Skeletal muscle tissue (tissue), 4 donors: ENCODE data around the gene OR10G3. TPM values are rescaled to one million over a fixed set of nuclear protein-coding genes. Genes with fewer than 3 reads are reported as not detected.
"Not testable (repeated sequence)": the region's sequence is repeated elsewhere in the genome, so short reads cannot be mapped to it uniquely, and the experiment has no call there.

Experiments used
- H3K27ac ChIP-seq: one replicate; pipeline ENCODE4 v1.7.0; 2013; ENCODE audit warnings: mild to moderate bottlenecking, low read depth, low read length, inconsistent platforms
- H3K27me3 ChIP-seq, 3 donors: one replicate each; pipeline ENCODE4 v1.7.0; 2013; ENCODE audit warnings: low read length in 3 of 3; ENCODE audit not compliant: control insufficient read depth in 3 of 3, insufficient read depth in 3 of 3
- H3K36me3 ChIP-seq, 3 donors: one replicate each; pipeline ENCODE4 v1.7.0; 2013; ENCODE audit warnings: low read length in 3 of 3; ENCODE audit not compliant: control insufficient read depth in 3 of 3, insufficient read depth in 3 of 3
- H3K4me1 ChIP-seq, 3 donors: one replicate each; pipeline ENCODE4 v1.7.0; 2013; ENCODE audit warnings: low read length in 3 of 3, mild to moderate bottlenecking in 3 of 3; ENCODE audit not compliant: control insufficient read depth in 3 of 3, insufficient read depth in 3 of 3
- H3K4me3 ChIP-seq, 3 donors: one replicate each; pipeline ENCODE4 v1.7.0; 2013; ENCODE audit warnings: low read length in 3 of 3
- H3K9ac ChIP-seq, 3 donors: one replicate each; pipeline ENCODE4 v1.7.0; 2013; ENCODE audit warnings: low read length in 3 of 3, mild to moderate bottlenecking in 3 of 3, moderate library complexity in 2 of 3, low read depth in 1 of 3
- H3K9me3 ChIP-seq, 3 donors: one replicate each; pipeline ENCODE4 v1.7.0; 2013; ENCODE audit warnings: low read length in 3 of 3; ENCODE audit not compliant: control insufficient read depth in 3 of 3
- total RNA-seq: library from RNA; depleted of rRNA; stranded (reverse); fragments of >200 nt; gene quantifications from one replicate; pipeline ENCODE4 v1.2.3, GENCODE V29; 2014
- donor health status: Osteomylitis.

Gene OR10G3
- total RNA-seq, 1 donor from 2014 or later = not detected

DNA sequence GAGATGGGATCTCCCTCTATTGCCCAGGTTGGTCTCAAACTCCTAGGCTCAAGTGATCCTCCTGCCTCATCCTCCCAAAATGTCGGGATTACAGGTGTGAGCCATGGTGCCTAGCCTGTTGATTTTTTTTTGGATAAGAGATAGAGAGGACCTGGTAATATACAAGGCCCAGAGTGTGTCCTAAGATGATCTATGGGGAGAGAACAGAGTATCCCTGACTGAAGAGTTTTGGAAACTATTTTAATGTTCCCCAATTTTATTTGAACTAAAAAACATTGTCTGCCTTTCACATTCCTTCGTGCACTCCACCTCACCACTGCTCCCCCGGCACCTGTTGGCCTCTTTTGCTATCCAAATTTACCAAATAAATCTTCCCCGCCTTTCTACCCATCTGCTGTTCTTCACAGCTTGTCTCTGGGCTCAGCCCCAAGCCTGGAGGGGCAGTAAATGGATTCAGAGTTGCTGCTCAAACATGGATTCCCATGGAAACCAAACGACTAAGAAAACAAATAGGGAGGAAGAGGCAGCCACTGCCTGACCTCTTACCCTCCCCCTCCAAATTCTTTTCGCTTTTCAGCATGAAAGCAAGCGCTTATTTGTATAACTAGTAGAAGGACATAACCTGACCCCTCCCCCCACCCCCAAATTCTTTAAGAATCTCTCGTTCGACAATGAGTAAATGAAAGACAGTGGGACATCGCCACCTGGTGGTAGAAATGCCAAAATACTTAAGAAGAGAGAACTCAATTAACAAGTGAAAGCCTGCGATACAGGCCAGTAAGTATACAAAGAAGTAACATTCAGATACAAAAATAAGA, 22.6 kb downstream of the OR10G3 start:
- Histone ChIP-seq H3K27ac (peak overlapping the region; percentile 30), H3K27me3 (no peaks in the 10 kb centered on the region), H3K36me3 (no peaks in the 10 kb centered on the region), H3K4me3 (peak overlapping the region; percentile 52 to 70 (median 56)), H3K9me3 (no peaks in the 10 kb centered on the region), H3K4me1 (peaks cover 3 to 4% (median 4%) of the 10 kb centered on the region in 3 donors), H3K9ac (peak overlapping the region; percentile 47 to 65 (median 52))

DNA sequence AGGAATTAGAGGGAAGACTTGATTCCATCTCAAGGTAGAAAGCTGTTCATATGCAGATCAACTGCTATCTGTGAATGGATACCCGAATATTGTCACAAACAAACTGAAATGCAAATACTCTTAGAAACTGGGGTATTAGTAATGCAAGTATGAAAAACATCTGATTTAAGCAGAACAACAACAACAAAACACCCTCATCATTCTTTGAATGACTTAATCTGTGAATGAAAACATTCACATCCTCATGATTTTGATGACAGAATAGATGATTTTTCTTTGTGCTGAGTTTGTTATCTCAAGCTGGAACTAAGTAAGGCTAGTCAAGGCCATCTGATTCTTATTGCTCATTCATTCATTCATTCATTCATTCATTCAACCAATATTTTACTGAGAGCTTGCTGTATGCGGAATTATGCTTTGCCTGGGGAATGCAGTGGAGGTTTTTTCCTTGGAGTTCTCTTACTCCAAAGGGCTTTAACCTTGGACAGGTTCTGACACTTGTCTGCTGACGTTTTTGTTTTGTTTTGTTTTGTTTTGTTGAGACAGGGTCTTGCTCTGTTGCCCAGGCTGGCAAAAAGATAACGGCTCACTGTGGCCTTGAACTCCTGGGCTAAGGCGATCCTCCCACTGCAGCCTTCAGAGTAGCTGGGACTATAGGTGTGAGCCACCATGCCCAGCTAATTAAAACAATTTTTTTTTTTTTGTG, 23.3 kb downstream of the OR10G3 start:
- Histone ChIP-seq H3K27me3 (no peaks in the 10 kb centered on the region), H3K27ac (no peak overlapping the region), H3K9ac (no peak overlapping the region), H3K36me3 (no peaks in the 10 kb centered on the region), H3K4me3 (no peak overlapping the region), H3K9me3 (no peaks in the 10 kb centered on the region), H3K4me1 (peaks cover 3 to 4% (median 4%) of the 10 kb centered on the region in 3 donors)

DNA sequence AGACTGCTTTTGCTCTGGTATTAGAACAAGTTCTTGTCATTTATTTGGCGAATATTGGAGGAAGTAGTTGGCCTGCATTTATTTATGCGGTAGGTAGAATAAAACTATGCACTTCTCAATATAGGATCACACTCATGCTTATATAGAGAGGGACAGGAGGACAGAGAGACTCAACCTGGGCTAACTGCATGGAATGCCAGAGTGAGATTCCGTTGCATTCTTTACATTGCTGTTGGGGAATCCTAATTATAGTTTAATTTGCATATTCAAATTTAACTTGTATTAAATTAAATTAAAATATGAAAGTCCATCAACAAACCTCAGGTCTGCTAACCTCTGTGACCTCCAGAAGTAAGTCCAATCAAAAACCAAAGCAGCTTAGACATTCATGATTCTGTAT, 26.6 kb downstream of the OR10G3 start:
- no peak overlapping the region for H3K27ac ChIP-seq
- no peaks in the 10 kb centered on the region for H3K9me3 ChIP-seq
- no peaks in the 10 kb centered on the region for H3K27me3 ChIP-seq
- H3K4me1 ChIP-seq = peaks cover 3 to 4% (median 4%) of the 10 kb centered on the region in 3 donors
- no peak overlapping the region for H3K9ac ChIP-seq
- H3K36me3 ChIP-seq = no peaks in the 10 kb centered on the region
- H3K4me3 ChIP-seq = no peak overlapping the region

DNA sequence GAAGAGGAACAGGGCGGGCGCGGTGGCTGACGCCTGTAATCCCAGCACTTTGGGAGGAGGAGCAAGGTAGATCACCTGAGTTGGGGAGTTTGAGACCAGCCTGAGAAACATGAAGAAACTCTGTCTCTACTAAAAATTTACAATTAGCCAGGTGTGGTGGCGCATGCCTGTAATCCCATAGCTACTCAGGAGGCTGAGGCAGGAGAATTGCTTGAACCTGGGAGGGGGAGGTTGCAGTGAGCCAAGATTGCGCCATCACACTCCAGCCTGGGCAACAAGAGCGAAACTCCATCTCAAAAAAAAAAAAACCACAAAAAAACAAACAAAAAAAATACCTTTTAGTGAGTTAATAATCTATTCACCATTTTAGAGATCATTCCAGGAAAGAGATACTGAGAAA, 35.3 kb downstream of the OR10G3 start:
- H3K36me3 ChIP-seq, H3K4me3 ChIP-seq, H3K27me3 ChIP-seq, H3K9me3 ChIP-seq, H3K4me1 ChIP-seq, H3K27ac ChIP-seq, H3K9ac ChIP-seq: not testable (repeated sequence)

DNA sequence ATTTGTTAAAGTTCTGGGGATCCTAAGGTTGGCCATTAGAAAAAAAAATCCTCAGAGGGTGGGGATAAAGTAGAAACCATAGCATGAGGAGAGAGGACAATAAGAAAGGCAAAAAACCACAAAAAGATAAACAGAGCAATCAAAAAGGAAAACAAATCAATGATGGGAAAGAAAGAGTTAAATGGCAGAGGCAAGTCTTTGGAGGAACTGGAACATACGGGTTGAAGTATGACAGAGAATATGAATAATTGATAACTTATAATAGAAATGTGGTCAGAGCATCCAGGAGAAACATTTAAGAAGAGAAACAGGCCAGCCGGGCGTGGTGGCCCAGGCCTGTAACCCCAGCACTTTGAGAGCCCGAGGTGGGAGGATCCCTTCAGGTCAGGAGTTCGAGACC, 35.9 kb downstream of the OR10G3 start:
- no peaks in the 10 kb centered on the region for H3K36me3 ChIP-seq
- H3K9ac ChIP-seq = no peak overlapping the region
- H3K4me1 ChIP-seq = no peaks in the 10 kb centered on the region
- no peaks in the 10 kb centered on the region for H3K9me3 ChIP-seq
- peaks cover 0 to 9% (median under 1%) of the 10 kb centered on the region in 3 donors for H3K27me3 ChIP-seq
- no peak overlapping the region for H3K4me3 ChIP-seq
- H3K27ac ChIP-seq = no peak overlapping the region

DNA sequence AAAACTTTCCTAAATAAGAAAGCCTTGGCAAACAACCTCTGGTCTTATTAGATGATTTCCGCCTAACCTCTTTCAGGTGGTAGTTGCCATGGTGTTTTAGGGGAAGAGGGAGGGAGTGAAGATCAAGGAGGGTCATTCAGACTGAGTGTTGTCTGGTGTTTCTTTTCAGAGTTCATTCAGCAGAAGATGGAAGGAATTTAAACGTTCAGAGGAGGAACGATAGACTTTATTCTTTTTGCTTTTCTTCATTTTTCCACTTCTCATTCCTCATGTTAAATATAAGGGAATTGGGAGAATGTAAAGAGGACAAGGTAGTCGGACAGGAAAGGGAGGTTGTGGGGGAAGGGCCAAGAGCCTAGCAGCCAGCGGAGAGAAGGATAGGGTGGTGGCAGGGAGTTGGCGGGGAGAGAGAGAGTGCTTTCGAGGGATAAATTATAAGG, 36.3 kb downstream of the OR10G3 start:
- Histone ChIP-seq H3K36me3 (no peaks in the 10 kb centered on the region), H3K9me3 (no peaks in the 10 kb centered on the region), H3K4me1 (no peaks in the 10 kb centered on the region)

DNA sequence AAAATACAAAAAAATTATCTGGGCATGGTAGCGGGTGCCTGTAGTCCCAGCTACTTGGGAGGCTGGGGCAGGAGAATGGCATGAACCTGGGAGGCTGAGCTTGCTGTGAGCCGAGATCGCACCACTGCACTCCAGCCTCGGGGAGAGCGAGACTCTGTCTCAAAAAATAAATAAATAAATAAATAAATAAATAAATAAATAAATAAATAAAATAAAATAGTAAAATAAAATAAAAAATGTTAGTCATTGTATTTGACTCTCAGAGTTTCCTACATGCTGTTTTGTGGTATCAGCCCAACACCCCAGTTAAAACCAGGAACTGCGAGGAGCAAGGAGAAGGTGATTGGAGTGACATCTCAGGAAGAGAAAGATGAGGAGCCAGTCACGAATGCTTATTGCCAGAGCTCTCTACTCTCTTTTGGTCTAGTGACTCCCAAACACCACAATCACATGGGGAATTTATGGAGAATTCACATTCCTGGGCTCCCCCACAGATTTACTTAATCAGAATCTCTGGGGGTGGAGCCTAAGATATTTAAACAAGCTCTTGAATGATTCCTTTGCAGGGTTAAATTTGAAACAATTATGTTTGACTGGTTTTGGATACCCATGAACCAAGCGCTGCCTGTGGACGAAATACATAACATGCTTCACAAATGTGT, 38.3 kb downstream of the OR10G3 start:
- H3K27me3 ChIP-seq = peaks cover 13 to 18% (median 13%) of the 10 kb centered on the region in 3 donors
- H3K4me1 ChIP-seq = peaks cover under 1 to 3% (median 1%) of the 10 kb centered on the region in 3 donors
- H3K36me3 ChIP-seq = no peaks in the 10 kb centered on the region
- H3K27ac ChIP-seq = no peak overlapping the region
- H3K4me3 ChIP-seq = no peak overlapping the region
- no peak overlapping the region for H3K9ac ChIP-seq
- no peaks in the 10 kb centered on the region for H3K9me3 ChIP-seq

More for the DNA sequence above, 36.3 kb downstream of the OR10G3 start:
- Histone ChIP-seq H3K27ac (no peak overlapping the region), H3K9ac (no peak overlapping the region), H3K27me3 (peaks cover 1 to 13% (median 4%) of the 10 kb centered on the region in 3 donors), H3K4me3 (no peak overlapping the region)

DNA sequence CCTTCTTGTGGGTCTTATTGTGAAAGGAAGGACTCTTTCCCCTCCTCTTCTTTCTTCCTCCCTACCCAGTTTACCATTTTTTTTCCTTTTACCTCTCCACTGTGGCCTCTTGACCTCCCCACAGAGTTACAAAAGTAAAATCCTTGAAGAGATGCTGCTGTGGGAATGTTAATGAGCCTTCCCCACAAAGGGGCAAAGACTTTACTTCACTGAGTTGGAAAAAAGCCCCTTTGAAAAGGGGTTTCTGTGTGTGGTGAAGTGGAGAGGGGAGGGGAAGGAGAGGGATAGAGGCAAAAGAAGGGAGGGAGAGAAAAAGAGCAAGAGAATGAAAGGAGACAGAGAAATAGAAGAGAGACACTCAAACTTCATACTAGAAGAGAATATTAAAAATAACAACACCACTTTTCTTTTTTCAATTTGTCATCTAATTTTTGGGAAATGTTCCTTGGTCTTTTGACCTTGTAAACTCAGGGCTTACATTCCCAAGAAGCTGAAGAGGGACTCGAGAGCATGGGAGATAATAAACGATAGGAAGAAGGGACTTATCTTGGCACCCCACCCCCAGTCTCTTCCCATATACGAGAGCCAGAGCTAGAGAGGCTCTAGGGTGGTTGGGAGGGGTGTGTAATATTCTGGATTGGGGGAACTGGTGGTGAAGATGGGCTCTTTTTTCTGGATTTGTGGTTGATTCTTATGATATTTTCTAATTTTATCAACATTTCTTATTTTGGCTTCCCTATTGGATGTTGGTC, 40.5 kb downstream of the OR10G3 start:
- Histone ChIP-seq H3K4me3 (no peak overlapping the region), H3K4me1 (peaks cover 4 to 9% (median 6%) of the 10 kb centered on the region in 3 donors), H3K9me3 (no peaks in the 10 kb centered on the region), H3K36me3 (no peaks in the 10 kb centered on the region), H3K9ac (no peak overlapping the region), H3K27ac (no peak overlapping the region), H3K27me3 (peaks cover 23 to 36% (median 30%) of the 10 kb centered on the region in 3 donors)

DNA sequence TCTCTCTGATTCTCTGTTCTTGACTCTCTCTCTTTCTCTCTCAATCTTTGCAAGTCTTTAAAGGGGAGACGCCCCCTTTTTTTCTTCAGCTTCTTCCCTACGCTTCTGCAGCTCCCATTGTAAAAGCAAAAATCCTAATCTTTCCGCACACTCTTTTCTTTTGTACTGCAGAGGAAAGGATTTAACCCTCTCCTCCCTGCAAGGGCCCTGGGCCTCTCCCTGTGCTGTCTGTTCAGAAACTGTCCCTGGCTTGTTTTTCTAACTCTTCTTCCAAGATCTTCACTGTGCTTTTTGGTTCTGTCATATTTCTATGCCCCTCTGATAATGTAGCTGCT, 42.8 kb downstream of the OR10G3 start:
- Histone ChIP-seq H3K9ac (no peak overlapping the region), H3K4me1 (peaks cover 4 to 9% (median 6%) of the 10 kb centered on the region in 3 donors), H3K36me3 (no peaks in the 10 kb centered on the region), H3K27me3 (peaks cover 23 to 39% (median 32%) of the 10 kb centered on the region in 3 donors), H3K27ac (no peak overlapping the region), H3K9me3 (no peaks in the 10 kb centered on the region), H3K4me3 (peak overlapping the region; percentile 9 to 54 (median 11))
